Measurements from ENCODE around the gene BCL11B. TPM values are rescaled to one million over a fixed set of nuclear protein-coding genes. Genes with fewer than 3 reads are reported as not detected.

The BCL11B gene
- total and polyA plus RNA-seq, 12 donors = 0.03 to 1.9 (median 0.11) TPM; not detected in 2

DNA sequence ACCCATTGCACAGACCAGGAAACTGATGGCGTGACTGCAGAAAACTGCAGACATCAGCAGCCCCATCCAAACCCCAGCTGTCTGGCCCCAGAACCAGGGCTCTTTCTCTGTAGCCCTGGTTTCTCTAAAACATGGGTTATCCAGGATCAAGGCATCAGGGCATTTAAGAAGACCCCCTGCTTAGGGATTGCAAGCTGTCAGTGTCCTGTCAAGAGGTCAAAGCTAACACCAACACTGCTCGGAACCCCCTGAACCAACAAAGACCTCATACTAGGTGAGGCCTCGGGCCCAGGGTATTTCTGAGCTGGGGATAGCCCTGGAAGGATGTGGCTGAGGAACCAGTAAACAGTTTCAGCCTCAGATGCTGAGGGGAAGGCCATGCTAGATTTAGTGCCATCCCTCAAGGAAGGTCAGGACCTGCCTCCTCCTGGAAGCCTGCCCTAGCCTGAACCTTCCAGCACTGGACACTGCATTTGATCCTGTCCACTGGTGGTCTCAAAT, 39.2 kb downstream of the BCL11B start:
- H3K4me3 ChIP-seq = no peak overlapping the region
- H3K27me3 ChIP-seq = peaks cover 3 to 87% (median 73%) of the 10 kb centered on the region in 7 donors
- H3K4me1 ChIP-seq = peaks cover 0 to 8% (median 0%) of the 10 kb centered on the region in 9 donors
- TF ChIP-seq, protein P1, sequence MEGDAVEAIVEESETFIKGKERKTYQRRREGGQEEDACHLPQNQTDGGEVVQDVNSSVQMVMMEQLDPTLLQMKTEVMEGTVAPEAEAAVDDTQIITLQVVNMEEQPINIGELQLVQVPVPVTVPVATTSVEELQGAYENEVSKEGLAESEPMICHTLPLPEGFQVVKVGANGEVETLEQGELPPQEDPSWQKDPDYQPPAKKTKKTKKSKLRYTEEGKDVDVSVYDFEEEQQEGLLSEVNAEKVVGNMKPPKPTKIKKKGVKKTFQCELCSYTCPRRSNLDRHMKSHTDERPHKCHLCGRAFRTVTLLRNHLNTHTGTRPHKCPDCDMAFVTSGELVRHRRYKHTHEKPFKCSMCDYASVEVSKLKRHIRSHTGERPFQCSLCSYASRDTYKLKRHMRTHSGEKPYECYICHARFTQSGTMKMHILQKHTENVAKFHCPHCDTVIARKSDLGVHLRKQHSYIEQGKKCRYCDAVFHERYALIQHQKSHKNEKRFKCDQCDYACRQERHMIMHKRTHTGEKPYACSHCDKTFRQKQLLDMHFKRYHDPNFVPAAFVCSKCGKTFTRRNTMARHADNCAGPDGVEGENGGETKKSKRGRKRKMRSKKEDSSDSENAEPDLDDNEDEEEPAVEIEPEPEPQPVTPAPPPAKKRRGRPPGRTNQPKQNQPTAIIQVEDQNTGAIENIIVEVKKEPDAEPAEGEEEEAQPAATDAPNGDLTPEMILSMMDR (IDR thresholded peaks at IDR 0.05) = no peak
- peaks cover 0 to 24% (median 8%) of the 10 kb centered on the region in 11 donors for H3K9me3 ChIP-seq
- intact Hi-C loops (cut with DNase I) = no loop called here
- peak overlapping the region in 1 of 10 donors; percentile 56 for H3K27ac ChIP-seq
- 78 to 93% methylated on average over 3 of the region's 3 CpGs for WGBS, 2 donors
- no peak for DNase-seq
- no peak for ATAC-seq
- H3K36me3 ChIP-seq = no peaks in the 10 kb centered on the region

DNA sequence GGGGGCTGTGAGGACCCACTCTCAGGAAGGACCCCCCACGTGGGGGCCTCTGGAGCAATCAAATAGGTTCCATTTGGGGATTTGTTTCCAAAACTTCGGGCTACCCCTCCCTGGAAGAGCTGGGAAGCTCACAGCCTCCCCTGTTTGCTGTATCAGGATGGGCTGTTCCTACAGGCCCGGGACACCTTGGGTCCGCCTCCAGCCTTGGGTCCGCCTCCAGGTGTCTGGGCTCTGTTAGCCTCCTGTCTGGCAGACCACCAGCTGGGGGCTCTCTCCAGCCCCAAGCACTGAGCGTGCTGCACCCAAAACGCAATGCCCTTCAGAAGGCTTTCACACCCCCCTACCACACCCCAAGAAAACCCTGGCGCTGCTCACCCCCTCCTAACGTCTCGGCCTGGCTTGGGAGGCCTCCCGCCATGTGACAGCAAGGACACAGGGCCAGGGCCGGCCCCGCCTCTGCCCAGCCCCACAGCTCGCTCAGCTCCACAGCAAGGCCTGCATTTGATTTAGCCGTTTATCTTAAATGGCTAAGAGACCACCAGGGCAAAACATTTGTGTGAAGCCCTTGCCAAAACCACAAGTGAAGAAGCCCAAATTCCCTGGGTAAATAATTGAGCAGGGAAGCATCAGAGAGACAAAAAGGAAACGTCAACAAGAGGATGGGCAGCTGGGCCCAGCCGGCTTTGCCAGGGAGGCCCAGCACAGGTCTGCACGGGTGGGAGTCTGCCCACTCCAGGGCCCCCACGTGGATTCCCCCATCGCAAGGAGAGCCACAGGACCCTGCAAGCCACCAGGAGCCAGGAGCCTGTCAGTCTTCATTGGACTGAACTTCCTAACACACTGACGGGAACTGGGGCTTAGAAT, 39.9 kb downstream of the BCL11B start:
- TF ChIP-seq, protein P1 (IDR thresholded peaks at IDR 0.05) = no peak
- Histone ChIP-seq H3K9me3 (peaks cover 0 to 24% (median 8%) of the 10 kb centered on the region in 11 donors), H3K4me3 (no peak overlapping the region), H3K27ac (peak overlapping the region in 1 of 10 donors; percentile 56), H3K36me3 (no peaks in the 10 kb centered on the region), H3K4me1 (peaks cover 0 to 8% (median 0%) of the 10 kb centered on the region in 9 donors), H3K27me3 (peaks cover 4 to 86% (median 68%) of the 10 kb centered on the region in 7 donors)
- 31 to 32% methylated on average over 21 of the region's 21 CpGs for WGBS, 2 donors
- intact Hi-C loops (cut with DNase I) = no loop called here
- DNase-seq (no peak), ATAC-seq (no peak)

DNA sequence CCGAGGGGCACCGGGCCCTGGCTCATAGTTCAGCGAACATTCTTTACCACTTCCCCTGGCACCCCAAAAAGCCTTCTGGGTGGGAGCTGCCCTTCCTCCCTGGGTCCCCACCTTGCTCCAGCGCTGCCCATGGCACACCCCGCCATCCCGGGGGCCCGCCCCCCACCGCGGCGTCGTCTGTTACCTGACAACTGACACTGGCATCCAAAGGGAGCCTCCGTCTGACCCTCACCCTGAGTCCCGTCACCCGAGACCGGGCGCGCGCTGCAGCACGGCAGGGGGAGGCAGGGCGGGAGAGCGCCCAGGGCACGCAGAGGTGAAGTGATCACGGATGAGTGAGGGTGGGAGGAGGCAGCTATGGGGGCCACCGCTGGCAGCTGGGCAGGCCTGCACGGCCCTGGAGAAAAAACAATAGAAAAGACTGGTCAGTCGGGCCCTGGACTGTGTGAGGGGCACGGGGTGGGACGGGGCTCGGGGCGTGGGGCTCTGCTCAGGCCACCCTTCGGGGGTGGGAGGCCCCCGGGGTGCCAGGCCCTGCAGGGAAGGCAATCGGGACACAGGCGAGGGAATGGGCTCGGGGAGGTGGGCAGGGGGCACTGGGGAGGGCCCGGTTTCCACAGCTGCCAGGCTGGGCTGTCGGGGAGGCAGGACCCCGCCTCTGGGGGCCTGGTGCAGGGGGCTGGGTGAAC, 40.7 kb downstream of the BCL11B start:
- TF ChIP-seq, protein P1 (IDR thresholded peaks at IDR 0.05) = no peak
- DNase-seq (no peak), ATAC-seq (peak in 1 of 8 donors; percentile 15)
- Histone ChIP-seq H3K27ac (peak overlapping the region in 1 of 10 donors; percentile 56), H3K36me3 (no peaks in the 10 kb centered on the region), H3K4me1 (peaks cover 0 to 8% (median 0%) of the 10 kb centered on the region in 9 donors), H3K4me3 (no peak overlapping the region), H3K27me3 (peaks cover 7 to 80% (median 68%) of the 10 kb centered on the region in 7 donors), H3K9me3 (peaks cover 0 to 22% (median 8%) of the 10 kb centered on the region in 11 donors)
- intact Hi-C loops (cut with DNase I) = no loop called here
- 16 to 20% methylated on average over 37 to 38 of the region's 38 CpGs for WGBS, 2 donors

Data from heart right ventricle (tissue), 16 donors.